ACC112 (cell line): ENCODE results near the gene HOXB1.
"Not testable (repeated sequence)": the region's sequence is repeated elsewhere in the genome, so short reads cannot be mapped to it uniquely, and the experiment has no call there.

Experiments used
- H2AFZ ChIP-seq: fragments of 200-600 bp; sonication (generic); one replicate; pipeline ENCODE4 v1.6.0; 2017; ENCODE audit warnings: antibody characterized with exemption, low read length; ENCODE audit not compliant: unreplicated experiment
- H3K27ac ChIP-seq: fragments of 200-600 bp; sonication (generic); 2 replicates; pipeline ENCODE4 v1.5.1; 2014; ENCODE audit warnings: low read depth, mild to moderate bottlenecking, antibody characterized with exemption, low read length, moderate library complexity
- H3K27me3 ChIP-seq: fragments of 200-600 bp; sonication (generic); 2 replicates; pipeline ENCODE4 v1.6.1; 2014; ENCODE audit warnings: mild to moderate bottlenecking, antibody characterized with exemption, low read length, moderate library complexity, mixed read lengths; ENCODE audit not compliant: insufficient read depth
- H3K36me3 ChIP-seq: fragments of 200-600 bp; sonication (generic); 2 replicates; pipeline ENCODE4 v1.6.1; 2016; ENCODE audit warnings: mild to moderate bottlenecking, antibody characterized with exemption, low read length, moderate library complexity, mixed read lengths; ENCODE audit not compliant: insufficient read depth
- H3K4me1 ChIP-seq: fragments of 200-600 bp; sonication (generic); one replicate; pipeline ENCODE4 v1.6.1; 2016; ENCODE audit warnings: low read length, mixed read lengths; ENCODE audit not compliant: insufficient read depth, unreplicated experiment, control insufficient read depth
- H3K4me3 ChIP-seq: fragments of 200-600 bp; sonication (generic); 2 replicates; pipeline ENCODE4 v1.5.1; 2014; ENCODE audit warnings: mild to moderate bottlenecking, low read depth, low read length
- H3K79me2 ChIP-seq: fragments of 200-600 bp; sonication (generic); one replicate; pipeline ENCODE4 v1.6.0; 2016; ENCODE audit warnings: low read length; ENCODE audit not compliant: control insufficient read depth, unreplicated experiment, insufficient read depth

The HOXB1 gene

DNA sequence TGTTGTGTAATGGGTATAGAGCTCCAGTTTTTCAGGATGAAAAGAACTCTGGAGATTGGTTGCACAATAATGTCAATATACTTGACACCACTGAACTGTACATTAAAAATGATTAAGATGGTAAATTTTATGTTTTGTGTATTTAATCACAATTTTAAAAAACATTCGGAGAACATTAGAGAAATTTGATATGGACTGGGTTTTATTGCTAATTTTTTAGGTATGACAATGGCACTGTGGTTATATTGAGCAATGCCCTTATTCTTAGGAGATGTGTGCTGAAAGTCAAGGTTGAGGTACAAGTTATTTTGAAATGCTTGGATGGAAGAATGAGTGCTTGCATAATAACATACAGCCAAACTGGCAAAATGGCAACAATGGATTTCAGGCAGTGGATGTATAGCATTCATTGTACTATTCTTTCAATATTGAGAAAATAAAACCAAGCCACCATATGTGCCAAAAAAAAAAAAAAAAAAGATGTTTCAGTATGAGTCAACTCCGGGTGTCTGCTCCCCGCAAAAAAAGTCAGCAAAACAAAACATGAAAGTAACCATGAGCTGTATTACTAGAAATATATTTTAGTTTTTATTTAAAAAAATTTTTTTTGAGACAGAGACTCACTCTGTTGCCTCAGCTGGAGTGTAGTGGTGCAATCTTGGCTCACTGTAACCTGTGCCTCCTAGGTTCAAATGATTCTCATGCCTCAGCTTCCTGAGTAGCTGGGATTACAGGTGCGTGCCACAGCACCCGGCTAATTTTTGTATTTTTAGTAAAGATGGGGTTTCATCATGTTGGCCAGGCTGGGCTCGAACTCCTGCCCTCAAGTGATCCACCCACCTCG is 19.8 kb downstream of the HOXB1 start:
- no peak overlapping the region for H3K4me3 ChIP-seq

DNA sequence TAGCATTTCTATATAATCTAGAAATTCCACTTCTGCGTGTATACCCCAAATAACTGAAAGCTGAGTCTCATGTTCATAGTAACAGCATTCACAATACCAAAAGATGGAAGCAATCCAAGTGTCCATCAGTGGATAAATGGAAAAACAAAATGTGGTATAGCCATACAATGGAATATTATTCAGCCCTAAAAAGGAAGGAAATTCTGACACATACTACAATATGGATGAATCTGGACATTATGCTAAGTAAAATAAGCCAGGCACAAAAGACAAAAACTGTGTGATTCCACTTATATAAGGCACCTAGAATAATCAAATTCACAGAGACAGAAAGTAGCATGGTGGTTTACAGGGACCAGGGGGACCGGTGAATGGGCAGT is 20.4 kb downstream of the HOXB1 start:
- Histone ChIP-seq H3K27me3 (peaks cover 37% of the 10 kb centered on the region), H3K79me2 (no peaks in the 10 kb centered on the region), H3K36me3 (no peaks in the 10 kb centered on the region), H3K4me3 (no peak overlapping the region), H3K4me1 (no peaks in the 10 kb centered on the region), H3K27ac (no peak overlapping the region), H2AFZ (no peak overlapping the region)

More for the DNA sequence above, 19.8 kb downstream of the HOXB1 start:
- no peak overlapping the region for H2AFZ ChIP-seq
- H3K27ac ChIP-seq: no peak overlapping the region
- no peaks in the 10 kb centered on the region for H3K79me2 ChIP-seq
- no peaks in the 10 kb centered on the region for H3K36me3 ChIP-seq
- no peaks in the 10 kb centered on the region for H3K4me1 ChIP-seq
- H3K27me3 ChIP-seq: peaks cover 43% of the 10 kb centered on the region

DNA sequence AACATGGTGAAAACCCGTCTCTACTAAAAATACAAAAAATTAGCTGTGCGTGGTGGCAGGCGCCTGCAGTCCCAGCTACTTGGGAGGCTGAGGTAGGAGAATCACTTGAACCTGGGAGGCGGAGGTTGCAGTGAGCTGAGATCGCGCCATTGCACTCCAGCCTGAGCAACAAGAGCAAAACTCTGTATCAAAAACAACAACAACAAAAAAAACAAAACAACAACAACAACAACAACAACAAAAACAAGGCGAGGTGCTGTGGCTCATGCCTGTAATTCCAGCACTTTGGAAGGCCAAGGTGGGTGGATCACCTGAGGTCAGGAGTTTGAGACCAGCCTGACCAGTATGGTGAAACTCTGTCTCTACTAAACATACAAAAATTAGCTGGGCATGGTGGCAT is 21.1 kb downstream of the HOXB1 start:
- H3K36me3 ChIP-seq, H3K4me3 ChIP-seq, H2AFZ ChIP-seq, H3K79me2 ChIP-seq, H3K4me1 ChIP-seq, H3K27ac ChIP-seq: not testable (repeated sequence)
- peaks cover 33% of the 10 kb centered on the region for H3K27me3 ChIP-seq

DNA sequence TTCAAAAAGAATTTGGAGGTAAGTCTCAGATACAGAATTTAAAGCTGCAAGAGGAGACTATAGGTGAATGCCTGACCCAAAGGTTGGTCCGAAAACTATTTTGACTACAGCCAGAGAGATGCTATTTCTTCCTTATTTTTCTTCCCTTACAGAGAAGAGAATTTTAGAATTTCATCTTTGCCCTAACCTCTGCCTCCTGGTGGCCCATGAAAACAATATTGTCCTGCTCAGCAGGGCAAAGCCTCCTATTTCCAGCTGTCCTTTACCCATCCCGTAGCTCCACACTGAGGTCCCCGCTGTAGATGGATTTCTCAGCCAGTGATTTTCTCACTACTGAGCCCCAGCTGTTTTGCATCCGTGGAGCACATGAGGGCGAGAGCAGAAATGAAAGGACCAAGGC is 24.6 kb downstream of the HOXB1 start:
- Histone ChIP-seq H3K27ac (no peak overlapping the region), H3K79me2 (no peaks in the 10 kb centered on the region), H2AFZ (no peak overlapping the region), H3K27me3 (peaks cover 33% of the 10 kb centered on the region), H3K36me3 (no peaks in the 10 kb centered on the region), H3K4me3 (no peak overlapping the region), H3K4me1 (no peaks in the 10 kb centered on the region)

DNA sequence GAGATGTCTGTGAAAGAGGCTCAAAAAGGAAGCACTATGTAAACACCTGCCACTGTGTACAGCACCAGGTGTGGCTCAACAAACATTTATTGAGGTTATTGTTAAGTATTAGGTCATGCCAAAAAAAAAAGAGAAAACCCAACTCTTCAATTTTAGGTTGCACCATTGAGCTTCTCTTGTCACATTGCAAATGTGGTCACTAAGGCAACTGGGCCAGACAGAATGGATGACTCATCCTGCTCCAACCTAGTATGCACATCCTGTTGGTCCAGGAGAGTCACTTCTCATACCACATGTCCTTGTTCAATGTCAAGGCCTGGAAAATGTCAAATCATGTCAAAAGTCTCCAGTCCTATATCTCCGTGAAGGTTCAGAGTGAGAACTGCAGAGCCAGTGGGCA is 25.0 kb downstream of the HOXB1 start:
- Histone ChIP-seq H3K4me1 (no peaks in the 10 kb centered on the region), H2AFZ (no peak overlapping the region), H3K79me2 (no peaks in the 10 kb centered on the region), H3K36me3 (no peaks in the 10 kb centered on the region), H3K27ac (no peak overlapping the region), H3K27me3 (peaks cover 38% of the 10 kb centered on the region), H3K4me3 (no peak overlapping the region)

DNA sequence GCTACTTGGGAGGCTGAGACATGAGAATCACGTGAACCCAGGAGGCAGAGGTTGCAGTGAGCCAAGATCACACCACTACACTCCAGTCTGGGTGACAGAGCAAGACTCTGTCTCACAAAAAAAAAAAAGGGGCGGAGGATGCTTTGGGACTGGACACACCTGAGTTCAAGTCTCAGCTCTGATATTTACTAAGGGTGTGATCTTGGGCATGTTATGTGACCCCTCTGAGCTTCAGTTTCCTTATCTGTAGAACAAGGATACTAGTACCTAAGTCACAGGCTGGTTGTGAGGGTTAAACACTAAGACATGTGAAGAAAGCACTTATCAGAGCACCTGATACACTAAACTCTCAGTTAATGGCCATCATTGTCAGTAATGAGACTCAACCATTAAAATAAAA is 25.9 kb downstream of the HOXB1 start:
- Histone ChIP-seq H3K79me2 (no peaks in the 10 kb centered on the region), H3K27me3 (peaks cover 46% of the 10 kb centered on the region), H3K4me1 (no peaks in the 10 kb centered on the region), H2AFZ (no peak overlapping the region), H3K4me3 (no peak overlapping the region), H3K27ac (no peak overlapping the region), H3K36me3 (no peaks in the 10 kb centered on the region)

DNA sequence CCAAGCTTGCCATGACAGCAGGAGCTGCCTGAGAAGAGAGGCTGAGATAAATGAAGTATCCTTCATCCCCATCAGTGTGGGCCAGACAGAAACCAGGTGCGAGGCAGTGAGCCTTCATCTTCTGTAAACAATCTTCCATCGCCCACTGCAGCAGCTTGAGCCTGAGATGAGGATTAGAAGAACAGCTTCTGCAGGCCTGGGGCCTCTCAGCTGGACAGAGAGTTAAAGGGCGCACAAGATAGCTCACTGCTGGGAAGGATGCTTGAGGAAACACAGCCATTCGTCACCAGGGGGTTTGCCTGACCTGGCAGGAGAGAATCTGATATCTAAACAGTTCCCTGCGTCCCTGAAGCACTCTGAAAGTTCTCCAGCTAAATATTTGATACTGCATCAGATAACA is 27.1 kb downstream of the HOXB1 start:
- Histone ChIP-seq H3K4me1 (no peaks in the 10 kb centered on the region), H3K27me3 (peaks cover 52% of the 10 kb centered on the region), H3K27ac (no peak overlapping the region)

DNA sequence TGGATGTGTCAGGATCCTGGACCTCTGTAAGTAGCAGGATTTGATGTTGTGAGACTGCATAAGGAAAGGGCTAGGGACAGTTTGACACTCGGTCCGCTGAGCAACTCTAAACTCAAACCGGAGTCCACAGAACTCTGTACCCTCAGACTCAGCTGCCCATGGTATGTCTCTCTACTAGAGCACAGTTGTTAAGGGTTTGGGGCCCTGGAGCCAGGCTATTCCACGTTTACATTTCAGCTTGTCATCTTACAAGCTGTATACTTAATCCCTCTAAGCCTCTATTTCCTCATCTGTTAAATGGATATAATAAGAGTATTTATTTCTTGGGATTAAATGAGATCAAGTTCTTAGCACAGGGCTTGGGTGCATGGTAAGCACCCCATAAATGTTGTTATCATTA is 27.9 kb downstream of the HOXB1 start:
- H3K36me3 ChIP-seq: no peaks in the 10 kb centered on the region

More for the DNA sequence above, 27.1 kb downstream of the HOXB1 start:
- no peaks in the 10 kb centered on the region for H3K36me3 ChIP-seq
- no peak overlapping the region for H2AFZ ChIP-seq
- H3K4me3 ChIP-seq: no peak overlapping the region
- no peaks in the 10 kb centered on the region for H3K79me2 ChIP-seq

DNA sequence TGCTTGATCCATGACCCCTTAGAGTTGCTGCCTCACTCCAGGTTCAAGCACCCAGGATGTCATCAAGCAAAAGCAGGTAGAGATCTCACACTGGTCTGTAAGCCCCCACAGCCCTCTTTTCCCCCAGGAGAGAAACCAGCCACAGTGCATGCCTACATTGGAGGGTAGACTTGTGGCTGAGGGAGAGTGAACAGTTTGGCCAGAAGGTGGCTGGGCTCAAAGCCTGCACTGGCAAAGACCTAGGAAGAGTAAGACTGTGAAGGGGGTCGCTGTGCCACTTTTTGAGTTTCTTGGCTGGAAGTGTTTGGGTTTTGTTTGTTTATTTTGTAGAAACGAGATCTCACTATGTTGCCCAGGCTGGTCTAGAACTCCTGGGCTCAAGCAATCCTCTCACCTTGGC is 28.5 kb downstream of the HOXB1 start:
- H3K36me3 ChIP-seq: no peaks in the 10 kb centered on the region
- no peak overlapping the region for H3K4me3 ChIP-seq
- H3K79me2 ChIP-seq: no peaks in the 10 kb centered on the region
- no peaks in the 10 kb centered on the region for H3K4me1 ChIP-seq
- H3K27me3 ChIP-seq: peaks cover 63% of the 10 kb centered on the region
- H3K27ac ChIP-seq: no peak overlapping the region
- no peak overlapping the region for H2AFZ ChIP-seq

More for the DNA sequence above, 27.9 kb downstream of the HOXB1 start:
- H3K27ac ChIP-seq: no peak overlapping the region
- H3K4me1 ChIP-seq: no peaks in the 10 kb centered on the region
- no peaks in the 10 kb centered on the region for H3K79me2 ChIP-seq
- H3K27me3 ChIP-seq: peaks cover 58% of the 10 kb centered on the region
- no peak overlapping the region for H2AFZ ChIP-seq
- no peak overlapping the region for H3K4me3 ChIP-seq

DNA sequence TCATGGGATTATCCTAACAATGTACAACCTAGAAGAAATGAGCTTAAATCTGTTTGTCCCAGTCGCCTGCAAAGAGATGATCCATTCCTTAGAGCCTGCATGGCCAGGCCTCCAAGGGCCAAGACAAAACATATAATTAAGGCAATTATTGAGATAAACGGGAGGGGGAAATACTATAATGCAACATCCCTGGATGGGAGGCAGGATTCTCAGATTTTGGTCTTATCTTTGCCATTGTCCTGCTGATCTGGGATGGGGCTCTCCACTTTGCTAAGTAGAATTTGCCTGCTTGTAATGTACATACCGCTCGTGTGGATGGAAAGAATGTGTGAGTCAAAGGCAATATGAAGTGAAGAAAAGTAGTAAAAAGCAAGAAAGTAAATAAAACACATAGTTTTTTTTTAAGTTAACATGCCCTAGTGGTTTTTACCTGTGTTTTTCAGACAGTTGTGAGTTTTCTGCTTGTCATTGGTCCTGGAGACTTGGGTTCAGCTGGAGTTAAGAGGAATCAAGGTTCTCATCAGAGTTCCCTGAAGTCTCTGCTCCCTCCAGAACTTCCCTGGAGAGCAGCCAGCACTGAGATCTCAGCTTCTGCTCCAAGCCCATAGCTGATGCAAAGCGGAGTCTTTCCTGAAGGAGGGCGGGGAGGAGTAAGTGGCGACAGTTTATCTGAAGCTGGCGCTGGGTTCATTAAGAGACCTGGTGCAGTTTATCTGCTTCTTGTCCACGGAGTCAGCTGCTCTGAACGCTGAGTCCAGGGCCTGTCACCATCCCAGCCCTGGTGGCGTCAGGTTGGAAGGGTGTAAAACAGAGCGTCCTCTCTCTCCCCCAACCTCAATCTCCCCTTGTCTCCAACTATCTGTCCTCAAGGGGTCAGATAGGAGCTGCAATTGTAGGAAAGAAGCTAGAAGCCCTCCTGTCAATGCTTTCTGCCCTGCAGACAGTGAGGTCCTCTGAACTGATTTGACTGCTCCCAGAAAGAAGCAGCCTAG is 30.1 kb downstream of the HOXB1 start:
- Histone ChIP-seq H2AFZ (no peak overlapping the region), H3K27me3 (peaks cover 67% of the 10 kb centered on the region), H3K27ac (no peak overlapping the region), H3K79me2 (no peaks in the 10 kb centered on the region), H3K36me3 (no peaks in the 10 kb centered on the region), H3K4me3 (no peak overlapping the region), H3K4me1 (no peaks in the 10 kb centered on the region)
